Measurements from ENCODE around the gene MED29. TPM values are rescaled to one million over a fixed set of nuclear protein-coding genes. Genes with fewer than 3 reads are reported as not detected.

Gene MED29
- total RNA-seq, 3 donors from 2014 or later (not counting 1 experiment from before 2014, with no cell fraction given) = 37.5 to 49.1 (median 45.9) TPM

- Histone ChIP-seq H3K36me3 (ENCODE audit: control insufficient read depth, insufficient read depth, low read length) (peaks cover 78% of the 10 kb centered on the region), H3K27ac (ENCODE audit: low read length) (no peak overlapping the region), H3K27me3 (ENCODE audit: control insufficient read depth, insufficient read depth, low read length) (no peaks in the 10 kb centered on the region), H3K9me3 (ENCODE audit: control insufficient read depth, insufficient read depth, low read length) (no peaks in the 10 kb centered on the region), H3K4me3 (ENCODE audit: low read length) (no peak overlapping the region), H3K4me1 (ENCODE audit: control insufficient read depth, insufficient read depth, low read length) (no peaks in the 10 kb centered on the region)
- no peak overlapping the region for H3K4me3 Mint-ChIP-seq
- intact Hi-C loops (cut with micrococcal nuclease) = no loop called here
- H3K36me3 Mint-ChIP-seq = peaks cover 15% of the 10 kb centered on the region
- TF ChIP-seq, protein P1, sequence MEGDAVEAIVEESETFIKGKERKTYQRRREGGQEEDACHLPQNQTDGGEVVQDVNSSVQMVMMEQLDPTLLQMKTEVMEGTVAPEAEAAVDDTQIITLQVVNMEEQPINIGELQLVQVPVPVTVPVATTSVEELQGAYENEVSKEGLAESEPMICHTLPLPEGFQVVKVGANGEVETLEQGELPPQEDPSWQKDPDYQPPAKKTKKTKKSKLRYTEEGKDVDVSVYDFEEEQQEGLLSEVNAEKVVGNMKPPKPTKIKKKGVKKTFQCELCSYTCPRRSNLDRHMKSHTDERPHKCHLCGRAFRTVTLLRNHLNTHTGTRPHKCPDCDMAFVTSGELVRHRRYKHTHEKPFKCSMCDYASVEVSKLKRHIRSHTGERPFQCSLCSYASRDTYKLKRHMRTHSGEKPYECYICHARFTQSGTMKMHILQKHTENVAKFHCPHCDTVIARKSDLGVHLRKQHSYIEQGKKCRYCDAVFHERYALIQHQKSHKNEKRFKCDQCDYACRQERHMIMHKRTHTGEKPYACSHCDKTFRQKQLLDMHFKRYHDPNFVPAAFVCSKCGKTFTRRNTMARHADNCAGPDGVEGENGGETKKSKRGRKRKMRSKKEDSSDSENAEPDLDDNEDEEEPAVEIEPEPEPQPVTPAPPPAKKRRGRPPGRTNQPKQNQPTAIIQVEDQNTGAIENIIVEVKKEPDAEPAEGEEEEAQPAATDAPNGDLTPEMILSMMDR (IDR thresholded peaks at IDR 0.05) = no peak
- H3K27ac Mint-ChIP-seq = peak overlapping the region in 1 of 2 donors; percentile 70
- peaks cover 0 to 18% of the 10 kb centered on the region in 2 donors for H3K4me1 Mint-ChIP-seq
- no peaks in the 10 kb centered on the region for H3K9me3 Mint-ChIP-seq
- WGBS (ENCODE audit: insufficient coverage) = 95% methylated on average over 18 of the region's 18 CpGs
- ATAC-seq = no peak
- no peak for DNase-seq
- no peaks in the 10 kb centered on the region for H3K27me3 Mint-ChIP-seq (ENCODE audit: low read depth in 2 of 2)
These were observed 8.0 kb upstream of the MED29 start for GRCh38 chr19:39382991-39383828.

GRCh38 chr19:39384839-39385568 lies 6.2 kb upstream of the MED29 start:
- Histone ChIP-seq H3K4me1 (ENCODE audit: control insufficient read depth, insufficient read depth, low read length) (peaks cover 6% of the 10 kb centered on the region), H3K4me3 (ENCODE audit: low read length) (no peak overlapping the region), H3K27me3 (ENCODE audit: control insufficient read depth, insufficient read depth, low read length) (no peaks in the 10 kb centered on the region), H3K36me3 (ENCODE audit: control insufficient read depth, insufficient read depth, low read length) (peaks cover 77% of the 10 kb centered on the region), H3K9me3 (ENCODE audit: control insufficient read depth, insufficient read depth, low read length) (no peaks in the 10 kb centered on the region), H3K27ac (ENCODE audit: low read length) (no peak overlapping the region)
- Mint-ChIP-seq H3K4me1 (peaks cover 2 to 24% of the 10 kb centered on the region in 2 donors), H3K4me3 (no peak overlapping the region), H3K9me3 (no peaks in the 10 kb centered on the region), H3K27ac (peak overlapping the region; percentile 15 to 55), H3K36me3 (peaks cover 8% of the 10 kb centered on the region), H3K27me3 (ENCODE audit: low read depth in 2 of 2) (no peaks in the 10 kb centered on the region)
- DNase-seq (no peak), ATAC-seq (no peak)
- TF ChIP-seq, protein P1 (IDR thresholded peaks at IDR 0.05) = no peak
- WGBS (ENCODE audit: insufficient coverage) = 62% methylated on average over 7 of the region's 9 CpGs
- intact Hi-C loops (cut with micrococcal nuclease) = no loop called here

GRCh38 chr19:39385629-39386411 lies 5.4 kb upstream of the MED29 start:
- no peak for ATAC-seq
- intact Hi-C loops (cut with micrococcal nuclease) = no loop called here
- Histone ChIP-seq H3K4me1 (ENCODE audit: control insufficient read depth, insufficient read depth, low read length) (peaks cover 14% of the 10 kb centered on the region), H3K36me3 (ENCODE audit: control insufficient read depth, insufficient read depth, low read length) (peaks cover 70% of the 10 kb centered on the region), H3K4me3 (ENCODE audit: low read length) (no peak overlapping the region), H3K27ac (ENCODE audit: low read length) (no peak overlapping the region), H3K27me3 (ENCODE audit: control insufficient read depth, insufficient read depth, low read length) (no peaks in the 10 kb centered on the region), H3K9me3 (ENCODE audit: control insufficient read depth, insufficient read depth, low read length) (no peaks in the 10 kb centered on the region)
- peaks cover 8% of the 10 kb centered on the region for H3K36me3 Mint-ChIP-seq
- H3K9me3 Mint-ChIP-seq = no peaks in the 10 kb centered on the region
- 89% methylated on average over 17 of the region's 20 CpGs for WGBS (ENCODE audit: insufficient coverage)
- TF ChIP-seq, protein P1 (IDR thresholded peaks at IDR 0.05) = no peak
- no peak overlapping the region for H3K4me3 Mint-ChIP-seq
- H3K27me3 Mint-ChIP-seq (ENCODE audit: low read depth in 2 of 2) = no peaks in the 10 kb centered on the region
- peaks cover 7 to 30% of the 10 kb centered on the region in 2 donors for H3K4me1 Mint-ChIP-seq
- H3K27ac Mint-ChIP-seq = peak overlapping the region in 1 of 2 donors; percentile 65
- DNase-seq = no peak
